Breast epithelium (tissue), 4 donors: ENCODE results near the gene HNRNPL. TPM values are rescaled to one million over a fixed set of nuclear protein-coding genes. Genes with fewer than 3 reads are reported as not detected.

Experiments
- DNase-seq, 2 donors: peaks; one replicate each; pipeline ENCODE4 v3.0.0-alpha.2; 2019; ENCODE audit warnings: low spot score in 2 of 2
- H3K27ac ChIP-seq, 2 donors: fragments of 200-600 bp; sonication (generic) in 1 of 2; one replicate each; pipeline ENCODE4 v1.5.1; 2016 to 2019; ENCODE audit warnings: mild to moderate bottlenecking in 1 of 2
- H3K27me3 ChIP-seq, 2 donors: fragments of 200-600 bp; sonication (generic) in 1 of 2; one replicate each; pipeline versions ENCODE4 v1.5.1 to v1.6.0; 2017 to 2019; ENCODE audit warnings: control low read depth in 1 of 2, mild to moderate bottlenecking in 1 of 2
- H3K36me3 ChIP-seq: fragments of 200-600 bp; one replicate; pipeline ENCODE4 v1.5.1; 2019
- H3K4me1 ChIP-seq, 2 donors: fragments of 200-600 bp; sonication (generic); one replicate each; pipeline ENCODE4 v1.5.1; 2016 to 2019; ENCODE audit warnings: control low read depth in 1 of 2
- H3K4me3 ChIP-seq, 3 donors: fragments of 200-600 bp; sonication (generic); 1 replicate in 2 of 3; 2 replicates in 1 of 3; pipeline ENCODE4 v1.5.1; 2016 to 2019; ENCODE audit warnings: mild to moderate bottlenecking in 3 of 3, moderate library complexity in 2 of 3
- H3K9me3 ChIP-seq, 2 donors: fragments of 200-600 bp; sonication (generic) in 1 of 2; one replicate each; pipeline ENCODE4 v1.5.1; 2016 to 2019; ENCODE audit warnings: control low read depth in 1 of 2
- POLR2A ChIP-seq: fragments of 450-650 bp; IDR thresholded peaks from one replicate; pipeline ENCODE4 v1.6.1; 2016; ENCODE audit warnings: antibody characterized with exemption, mild to moderate bottlenecking, moderate library complexity
- POLR2AphosphoS5 ChIP-seq, 3 donors: sonication (generic); formaldehyde crosslinking; IDR thresholded peaks; one replicate each; pipeline ENCODE4 v1.6.1; 2017; ENCODE audit warnings: antibody characterized with exemption in 3 of 3
- intact Hi-C: fragments of 100-400 bp; cut with DNase I; formaldehyde crosslinking; loops from one replicate; pipeline ENCODE4 v1.15.1; 2023; ENCODE audit warnings: low total_unique reads
- total RNA-seq, 3 donors: library from RNA; depleted of rRNA; stranded (reverse); fragments of >200 nt; gene quantifications; one replicate each; pipeline ENCODE4 v1.1.0, GENCODE V29; 2016
- TF ChIP-seq, protein P1 (sequence below), 3 donors: fragments of 450-650 bp; IDR thresholded peaks; one replicate each; pipeline ENCODE4 v1.5.1; 2016 to 2017; ENCODE audit warnings: antibody characterized with exemption in 3 of 3, mild to moderate bottlenecking in 3 of 3, moderate library complexity in 3 of 3

Gene HNRNPL
- total RNA-seq, 3 donors from 2014 or later = 164 to 193 (median 168) TPM

DNA sequence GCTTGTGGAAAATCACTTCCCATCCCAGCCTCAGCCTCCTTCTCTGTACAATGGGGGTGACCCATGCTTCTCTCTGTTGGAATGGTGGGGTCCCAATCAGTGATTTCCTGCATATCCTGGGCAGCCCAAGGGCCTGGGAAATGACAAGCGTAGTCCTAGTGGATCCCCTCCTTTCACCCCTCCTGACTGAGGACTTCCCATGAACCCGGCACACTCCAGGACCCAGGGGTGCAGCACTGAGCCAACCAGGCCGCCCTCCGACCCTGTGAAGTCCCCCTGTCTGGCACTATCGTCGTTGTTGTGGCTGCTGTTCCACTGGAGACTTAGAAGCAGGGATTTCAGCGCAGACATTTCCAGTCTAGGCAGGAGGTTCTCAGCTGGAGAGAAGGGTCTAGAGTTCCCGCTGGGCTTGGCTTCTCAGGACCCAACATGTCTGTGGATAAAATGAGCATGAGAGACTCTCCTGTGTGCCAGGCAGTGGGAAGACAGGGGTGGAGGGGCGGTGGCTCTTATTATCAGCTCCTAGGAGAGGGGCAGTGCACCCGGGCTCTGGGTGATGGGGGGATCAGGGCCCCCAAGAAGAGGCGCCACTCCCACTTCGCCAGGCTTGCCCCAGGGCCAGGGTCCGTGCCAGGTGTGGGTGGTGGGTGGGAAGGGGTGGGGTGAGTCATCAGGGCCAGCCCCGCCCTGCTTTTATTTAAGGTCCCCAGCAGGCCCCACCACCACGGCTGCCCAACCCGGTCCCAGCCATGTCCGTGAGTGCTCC is 61.1 kb downstream of the HNRNPL start, which contains the start of gene LGALS7B:
LGALS7B (plus strand) TSS at position 723 of the 766 bp plus-strand sequence; CDS start at position 750, 27 bp downstream.
- Histone ChIP-seq H3K9me3 (no peaks in the 10 kb centered on the region), H3K27me3 (no peaks in the 10 kb centered on the region), H3K36me3 (no peaks in the 10 kb centered on the region), H3K4me1 (no peaks in the 10 kb centered on the region), H3K27ac (peak within 1 kb of the TSS; percentile 55 to 71), H3K4me3 (no peak within 1 kb of the TSS)
- DNase-seq = no peak
- intact Hi-C loops = no loop called here
- TF ChIP-seq, protein P1, sequence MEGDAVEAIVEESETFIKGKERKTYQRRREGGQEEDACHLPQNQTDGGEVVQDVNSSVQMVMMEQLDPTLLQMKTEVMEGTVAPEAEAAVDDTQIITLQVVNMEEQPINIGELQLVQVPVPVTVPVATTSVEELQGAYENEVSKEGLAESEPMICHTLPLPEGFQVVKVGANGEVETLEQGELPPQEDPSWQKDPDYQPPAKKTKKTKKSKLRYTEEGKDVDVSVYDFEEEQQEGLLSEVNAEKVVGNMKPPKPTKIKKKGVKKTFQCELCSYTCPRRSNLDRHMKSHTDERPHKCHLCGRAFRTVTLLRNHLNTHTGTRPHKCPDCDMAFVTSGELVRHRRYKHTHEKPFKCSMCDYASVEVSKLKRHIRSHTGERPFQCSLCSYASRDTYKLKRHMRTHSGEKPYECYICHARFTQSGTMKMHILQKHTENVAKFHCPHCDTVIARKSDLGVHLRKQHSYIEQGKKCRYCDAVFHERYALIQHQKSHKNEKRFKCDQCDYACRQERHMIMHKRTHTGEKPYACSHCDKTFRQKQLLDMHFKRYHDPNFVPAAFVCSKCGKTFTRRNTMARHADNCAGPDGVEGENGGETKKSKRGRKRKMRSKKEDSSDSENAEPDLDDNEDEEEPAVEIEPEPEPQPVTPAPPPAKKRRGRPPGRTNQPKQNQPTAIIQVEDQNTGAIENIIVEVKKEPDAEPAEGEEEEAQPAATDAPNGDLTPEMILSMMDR (IDR thresholded peaks at IDR 0.05) = no peak
- no peak for TF ChIP-seq POLR2AphosphoS5 (IDR thresholded peaks at IDR 0.05)
- TF ChIP-seq POLR2A = no peak

DNA sequence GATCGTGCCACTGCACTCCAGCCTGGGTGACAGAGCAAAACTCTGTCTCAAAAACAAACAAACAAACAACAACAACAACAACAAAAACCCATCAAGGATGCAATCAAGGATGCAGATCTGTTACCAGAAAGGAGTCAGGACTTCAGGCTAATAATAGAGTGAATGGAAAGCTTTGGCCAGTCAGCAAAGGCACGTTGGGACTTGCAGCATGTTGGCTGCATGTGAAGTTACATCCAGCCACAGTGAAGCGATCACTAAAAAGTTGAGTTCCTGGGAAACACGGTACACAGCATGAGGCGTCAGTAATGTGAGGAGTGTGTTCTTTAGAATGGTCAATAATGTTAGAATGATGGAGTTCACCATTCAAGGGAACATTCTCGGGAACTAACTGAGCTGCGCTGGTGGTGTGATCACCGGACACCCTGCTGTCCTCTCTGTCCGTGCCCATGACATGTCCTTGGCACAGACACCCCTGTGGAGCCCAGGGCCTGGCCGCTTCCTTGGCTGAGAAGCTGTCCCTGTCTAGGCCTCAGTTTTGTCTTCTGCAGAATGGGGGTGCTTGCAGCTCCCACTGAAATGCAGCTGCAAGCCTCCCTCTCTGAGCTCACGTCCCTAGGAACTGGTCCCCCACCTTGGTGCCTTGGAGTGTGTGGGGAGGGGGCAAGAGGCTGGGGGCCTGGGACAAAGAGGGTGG is 63.1 kb downstream of the HNRNPL start:
- TF ChIP-seq, protein P1 (IDR thresholded peaks at IDR 0.05) = no peak
- no peak for TF ChIP-seq POLR2A
- no peak for TF ChIP-seq POLR2AphosphoS5 (IDR thresholded peaks at IDR 0.05)
- H3K27me3 ChIP-seq = no peaks in the 10 kb centered on the region
- DNase-seq = peak in 1 of 2 donors; percentile 56
- no peaks in the 10 kb centered on the region for H3K4me1 ChIP-seq
- no peak overlapping the region for H3K4me3 ChIP-seq
- no peaks in the 10 kb centered on the region for H3K36me3 ChIP-seq
- intact Hi-C loops = no loop called here
- peak overlapping the region; percentile 25 to 52 for H3K27ac ChIP-seq
- H3K9me3 ChIP-seq = no peaks in the 10 kb centered on the region

Other genes starting within 250 kb of the HNRNPL start
- 1 to 10 TPM; 2.5 to 9.3 (median 3.6) TPM for gene MAP4K1, start 232.0 kb downstream of the HNRNPL start, total RNA-seq
- gene EIF3K, start 230.8 kb downstream of the HNRNPL start, total RNA-seq = 100 to 1,000 TPM; 401 to 562 (median 420) TPM
- gene ACTN4, start 202.3 kb downstream of the HNRNPL start, total RNA-seq = 100 to 1,000 TPM; 182 to 296 (median 269) TPM
- gene CAPN12, start 105.5 kb downstream of the HNRNPL start, total RNA-seq = 1 to 10 TPM in 2 of 3 donors, under 1 TPM in 1; 0.16 to 9.2 (median 4.1) TPM
- 1 to 10 TPM in 1 of 3 donors, not detected in 2; 1.5 TPM for gene LGALS7, start 76.5 kb downstream of the HNRNPL start, total RNA-seq
- 10 to 100 TPM in 1 of 3 donors, 1 to 10 TPM in 1, not detected in 1; 5.9 to 23.6 TPM for gene LGALS7B, start 60.8 kb downstream of the HNRNPL start, total RNA-seq
- 10 to 100 TPM in 1 of 3 donors, under 1 TPM in 2; 0.80 to 16.4 (median 0.88) TPM for gene LGALS4, start 37.0 kb downstream of the HNRNPL start, total RNA-seq
- gene ECH1, start 18.2 kb downstream of the HNRNPL start, total RNA-seq = 100 to 1,000 TPM in 1 of 3 donors, 10 to 100 TPM in 2; 85.8 to 113 (median 93.8) TPM
- 10 to 100 TPM in 2 of 3 donors, 1 to 10 TPM in 1; 4.5 to 13.0 (median 12.8) TPM for gene RINL, start 28.3 kb upstream of the HNRNPL start, total RNA-seq
- 10 to 100 TPM; 61.8 to 92.3 (median 88.2) TPM for gene SIRT2, start 49.6 kb upstream of the HNRNPL start, total RNA-seq
- 10 to 100 TPM; 15.7 to 29.2 (median 19.6) TPM for gene NFKBIB, start 50.0 kb upstream of the HNRNPL start, total RNA-seq
- gene CCER2, start 62.2 kb upstream of the HNRNPL start, total RNA-seq = under 1 TPM in 2 of 3 donors, not detected in 1; 0.64 to 0.88 TPM
- 10 to 100 TPM; 10.9 to 22.6 (median 18.9) TPM for gene SARS2, start 80.8 kb upstream of the HNRNPL start, total RNA-seq
- gene MRPS12, start 81.0 kb upstream of the HNRNPL start, total RNA-seq = 10 to 100 TPM; 27.5 to 41.0 (median 29.3) TPM
- gene FBXO17, start 125.8 kb upstream of the HNRNPL start, total RNA-seq = 10 to 100 TPM; 14.2 to 67.2 (median 28.5) TPM
- gene FBXO27, start 182.6 kb upstream of the HNRNPL start, total RNA-seq = 1 to 10 TPM; 2.6 to 7.2 (median 5.1) TPM
- gene ACP7, start 234.4 kb upstream of the HNRNPL start, total RNA-seq = not detected